Upper lobe of left lung (tissue), 4 donors: ENCODE data around the gene BTLA.

Experiments used
- EP300 ChIP-seq, 4 donors: sonication (generic); formaldehyde crosslinking; IDR thresholded peaks; one replicate each; pipeline ENCODE4 v1.5.1; 2017; ENCODE audit warnings: antibody characterized with exemption in 4 of 4, control low read depth in 2 of 4
- POLR2A ChIP-seq, 4 donors: fragments of 450-650 bp; IDR thresholded peaks; one replicate each; pipeline ENCODE4 v1.5.1; 2016 to 2017; ENCODE audit warnings: antibody characterized with exemption in 4 of 4, mild to moderate bottlenecking in 2 of 4

DNA sequence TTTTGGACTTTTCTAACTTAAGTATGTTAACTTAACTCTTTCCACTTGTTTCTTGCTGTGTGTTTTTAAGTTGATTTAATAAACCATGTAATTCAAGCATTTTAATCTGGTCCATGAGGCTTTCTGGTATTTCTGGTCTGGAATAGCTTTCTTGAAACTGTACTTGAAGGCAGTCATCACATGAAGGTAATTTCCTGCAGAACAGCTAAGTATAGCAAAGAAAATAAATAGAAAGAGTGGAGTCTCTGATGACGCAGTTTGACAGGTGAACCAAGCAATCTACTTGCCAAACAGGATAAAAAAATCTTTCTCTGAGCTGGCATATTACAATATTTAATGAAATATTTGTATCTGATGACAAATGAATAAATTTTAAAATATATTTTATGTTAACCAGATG is 74.9 kb downstream of the BTLA start:
- TF ChIP-seq POLR2A (IDR thresholded peaks at IDR 0.05) (no peak), EP300 (IDR thresholded peaks at IDR 0.05) (peak in 1 of 4 donors; percentile 29)
